ENCODE measurements around the gene PTPRN2. TPM values are rescaled to one million over a fixed set of nuclear protein-coding genes. Genes with fewer than 3 reads are reported as not detected.

Gene PTPRN2
- total and polyA plus RNA-seq, 2 of the 13 experiments (the other 11 are each of a cell fraction or from before 2014, with no cell fraction given): 2.5 to 24.2 TPM

- TF ChIP-seq EZH2 (conservative IDR thresholded peaks at IDR 0.05; ENCODE audit: low read depth, low read length) (no peak), TEAD3 (CRISPR knock-in tag; optimal IDR thresholded peaks at IDR 0.05; ENCODE audit: borderline replicate concordance) (peak; percentile 7), TARDBP (CRISPR knock-in tag; IDR thresholded peaks at IDR 0.05) (peak; percentile 44; the same call in 1 of the 2 replicates), NONO (IDR thresholded peaks at IDR 0.05) (peak; percentile 25; the same call in 1 of the 2 replicates), NONO (CRISPR knock-in tag; conservative IDR thresholded peaks at IDR 0.05) (no peak), ZNF788 (CRISPR knock-in tag; IDR thresholded peaks at IDR 0.05; ENCODE audit: borderline replicate concordance) (0 out of 2 replicates have a peak, but pooled peaks have one; percentile 0), PBX3 (CRISPR knock-in tag; IDR thresholded peaks at IDR 0.05; ENCODE audit: borderline replicate concordance) (no peak), ZBTB14 (CRISPR knock-in tag; IDR thresholded peaks at IDR 0.05) (no peak), NFIB (CRISPR knock-in tag; IDR thresholded peaks at IDR 0.05; ENCODE audit: borderline replicate concordance) (0 out of 2 replicates have a peak, but pooled peaks have one; percentile 19), SKIL (CRISPR knock-in tag; IDR thresholded peaks at IDR 0.05; ENCODE audit: borderline replicate concordance) (0 out of 2 replicates have a peak, but pooled peaks have one; percentile 12), SMARCC2 (IDR thresholded peaks at IDR 0.05) (no peak), ZNF569 (CRISPR knock-in tag; IDR thresholded peaks at IDR 0.05; ENCODE audit: borderline replicate concordance) (no peak), HIVEP1 (CRISPR knock-in tag; IDR thresholded peaks at IDR 0.05) (no peak), IKZF1 (IDR thresholded peaks at IDR 0.05) (0 out of 2 replicates have a peak, but pooled peaks have one; percentile 61), ATF7 (IDR thresholded peaks at IDR 0.05) (peak; percentile 6; the same call in 1 of the 2 replicates), ATF7 (CRISPR knock-in tag; IDR thresholded peaks at IDR 0.05) (no peak)
These were observed 325.1 kb downstream of the PTPRN2 start (continued) for GRCh38 chr7:158262284-158263109.
